Activated gamma-delta T cell treated with anti-CD3 and anti-CD28 coated beads, Interleukin-2, amount 50 U/mL, for 16 hours (primary cell): ENCODE results near the gene GABRA4.

Experiments
- DNase-seq: peaks from one replicate; pipeline ENCODE4 v3.0.0-alpha.2; 2020; ENCODE audit warnings: low read depth

GABRA4 gene

DNA sequence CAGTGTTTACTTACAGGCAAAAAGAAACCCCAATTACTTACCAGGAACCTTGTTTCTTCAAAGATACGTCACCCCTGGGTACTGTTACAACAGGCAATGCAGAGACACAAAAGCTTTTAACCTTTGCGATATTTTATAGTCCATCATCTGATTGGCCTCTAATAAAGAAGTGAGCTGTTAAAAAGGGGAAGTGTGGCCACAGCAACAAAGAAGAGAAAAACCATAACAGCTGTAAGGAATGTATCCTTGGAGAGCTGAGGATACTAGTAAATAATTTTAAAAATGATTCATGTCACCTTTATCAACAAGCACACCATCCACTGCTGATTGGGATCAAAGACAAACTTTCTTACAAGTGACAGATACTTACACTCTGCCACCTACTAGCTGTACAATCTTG lies 14.1 kb downstream of the GABRA4 start:
- no peak for DNase-seq

DNA sequence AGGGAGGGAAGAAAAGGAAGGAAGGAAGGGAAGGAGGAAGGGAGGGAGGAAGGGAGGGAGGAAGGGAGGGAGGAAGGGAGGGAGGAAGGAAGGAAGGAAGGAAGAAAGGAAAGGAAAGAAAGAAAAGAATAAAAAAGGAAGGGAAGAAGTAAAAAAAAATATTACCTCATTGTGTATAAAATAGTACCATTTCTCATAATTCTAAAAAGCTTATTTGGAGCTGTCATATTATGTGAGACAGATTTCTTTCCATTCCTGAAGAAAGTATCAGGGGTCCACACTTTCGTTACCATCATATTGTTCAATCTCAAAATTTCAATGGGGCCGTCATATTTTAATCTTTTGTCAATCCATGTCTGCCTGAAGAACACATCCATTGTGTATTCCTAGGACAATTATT lies 16.1 kb downstream of the GABRA4 start:
- DNase-seq: no peak

DNA sequence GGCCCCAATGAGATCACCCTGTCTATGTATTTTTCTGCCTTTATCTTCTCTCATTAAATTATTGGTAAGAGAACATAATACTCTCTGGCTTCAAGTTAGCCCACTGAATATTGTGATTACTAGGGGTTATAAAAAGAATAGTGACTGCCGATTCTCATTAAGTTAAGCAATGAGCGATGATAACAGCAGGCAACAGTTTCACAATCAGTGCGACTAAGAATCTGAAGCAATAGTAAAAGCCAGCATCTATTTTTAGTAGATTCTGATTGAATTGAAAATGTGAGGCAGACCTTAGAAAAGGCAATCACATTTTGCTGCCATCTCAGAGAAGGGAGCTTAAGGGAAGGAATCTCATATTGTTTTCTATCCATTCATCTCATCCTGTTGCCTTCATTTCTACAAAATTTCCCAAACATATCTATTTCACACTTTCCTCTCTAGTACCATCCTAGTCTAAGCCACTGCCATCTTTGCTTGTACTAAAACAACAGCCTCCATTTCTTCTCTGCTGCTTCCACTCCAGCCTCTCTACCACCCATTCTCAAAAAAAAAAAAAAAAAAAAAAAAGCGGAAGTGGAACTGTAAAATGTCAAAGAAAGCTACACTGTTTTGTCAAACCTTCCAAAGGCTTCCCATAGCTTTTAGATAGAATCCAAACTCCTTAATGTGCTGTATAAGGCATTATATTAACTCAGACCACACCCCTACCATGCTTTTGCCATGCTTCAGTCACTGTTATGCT lies 17.4 kb downstream of the GABRA4 start:
- DNase-seq: no peak

DNA sequence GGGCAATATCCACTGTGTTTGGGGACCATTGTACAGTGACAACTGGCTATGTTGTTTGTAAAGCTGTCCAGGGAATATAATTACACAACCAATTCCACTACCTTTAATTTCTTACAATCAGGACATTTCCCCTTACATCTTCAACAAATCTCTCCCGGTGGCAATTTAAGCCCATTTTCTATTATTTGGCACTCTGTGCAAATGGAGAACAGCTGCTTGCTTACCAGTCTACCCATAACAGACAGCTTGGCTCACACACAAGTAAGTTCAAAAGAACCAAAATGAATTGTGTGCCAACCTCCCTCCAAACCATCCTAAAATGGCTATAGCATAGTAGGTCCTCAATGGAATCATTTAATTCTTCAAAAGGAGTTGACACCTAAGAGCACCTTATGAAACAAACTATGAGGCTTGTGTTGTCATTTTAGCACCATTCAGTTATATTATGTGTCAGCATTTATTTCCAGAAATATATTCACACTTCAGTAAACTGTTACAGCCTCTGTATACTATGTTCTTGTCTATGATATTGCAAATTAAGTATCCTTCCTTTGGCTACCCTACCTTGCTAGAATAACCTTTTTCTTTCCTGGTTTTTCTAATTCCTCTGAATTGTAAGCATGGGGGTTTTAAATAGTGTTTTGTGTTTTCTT lies 18.4 kb downstream of the GABRA4 start:
- DNase-seq: no peak

DNA sequence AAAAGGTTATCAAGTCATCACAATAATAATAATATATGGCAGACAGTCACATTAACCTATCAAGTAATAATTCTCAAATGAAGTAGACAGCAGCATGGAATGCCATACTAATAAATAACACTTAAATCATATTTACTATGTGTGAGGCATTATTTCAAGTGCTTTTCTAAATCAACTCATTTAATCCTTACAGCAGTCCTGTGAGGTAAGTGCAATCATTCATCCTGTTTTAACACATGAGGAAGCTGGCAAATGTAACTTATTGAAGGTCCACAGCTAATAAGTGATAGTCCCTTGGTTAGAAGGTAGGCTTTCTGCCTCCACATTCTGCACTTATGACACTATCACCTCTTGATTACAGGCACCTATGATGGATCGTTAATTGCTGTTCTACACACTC lies 24.5 kb downstream of the GABRA4 start:
- DNase-seq: no peak

DNA sequence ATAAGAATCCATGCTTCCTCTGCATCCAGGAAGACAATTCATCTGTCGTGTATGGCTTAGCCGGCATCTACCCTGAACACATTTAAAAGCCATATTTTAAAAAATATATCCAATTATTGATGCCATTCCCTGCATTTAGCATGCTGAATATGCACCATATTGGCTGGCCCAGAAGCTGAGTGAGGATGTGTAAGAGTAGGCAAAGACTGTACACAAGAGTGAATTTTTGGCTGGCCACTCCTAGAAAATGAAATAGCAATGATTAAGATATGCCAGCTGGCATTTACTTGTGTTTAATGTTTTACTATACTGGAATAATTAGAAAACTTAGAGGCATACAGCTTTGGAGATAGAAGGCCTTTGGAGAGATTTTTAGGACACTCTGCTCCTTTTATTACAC lies 25.8 kb downstream of the GABRA4 start:
- no peak for DNase-seq

DNA sequence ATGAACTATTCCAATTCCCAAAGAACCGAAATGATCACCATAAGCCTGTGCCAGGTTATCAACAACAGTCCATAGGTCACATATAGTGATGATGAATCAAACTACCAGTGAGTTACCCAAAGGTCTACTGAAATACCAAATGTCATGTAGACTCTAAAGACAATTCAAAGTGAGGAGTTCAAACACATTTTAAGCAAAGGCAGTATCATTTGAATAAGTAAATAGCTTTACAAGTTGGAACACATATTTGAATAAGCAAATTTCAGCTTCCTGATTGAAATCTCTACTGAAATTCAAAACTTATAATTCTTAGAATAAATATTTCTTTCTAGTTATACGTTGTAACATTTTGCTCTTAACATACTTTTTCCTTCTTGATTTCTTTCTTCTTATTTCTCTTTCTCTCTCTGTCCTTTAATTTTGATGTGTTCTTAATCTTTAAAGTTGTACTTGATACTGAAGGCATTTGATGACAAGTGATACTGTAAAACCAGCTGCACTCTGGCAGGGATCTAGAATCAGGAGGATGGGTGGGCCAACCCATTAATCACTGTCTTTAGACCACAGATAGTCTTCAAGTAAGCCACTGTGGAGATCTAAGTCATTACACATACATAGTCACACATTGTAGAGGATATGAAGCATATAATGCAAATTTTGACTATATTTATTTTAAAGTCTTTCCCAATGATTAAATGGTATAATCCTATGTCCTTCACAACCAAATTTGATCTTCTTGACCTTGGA lies 34.5 kb downstream of the GABRA4 start:
- no peak for DNase-seq

DNA sequence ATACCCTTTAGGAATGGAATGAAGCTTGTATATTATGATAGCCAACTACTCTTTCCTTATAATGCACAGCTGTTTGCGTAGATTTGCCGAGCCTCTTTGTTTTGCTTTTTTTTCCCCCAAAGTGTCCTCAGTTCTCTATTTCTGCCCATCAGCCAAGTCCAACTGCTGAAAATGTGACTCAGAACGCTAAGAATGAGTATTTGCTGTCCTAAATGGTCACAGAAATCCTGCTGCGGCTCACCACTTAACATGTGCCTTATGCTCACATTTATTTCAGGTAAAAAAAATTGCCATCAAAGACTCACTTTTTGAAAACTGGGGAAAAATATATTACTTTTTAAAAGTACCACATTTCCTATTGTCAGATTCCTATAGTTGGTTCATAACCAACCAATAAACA lies 36.9 kb downstream of the GABRA4 start:
- no peak for DNase-seq

DNA sequence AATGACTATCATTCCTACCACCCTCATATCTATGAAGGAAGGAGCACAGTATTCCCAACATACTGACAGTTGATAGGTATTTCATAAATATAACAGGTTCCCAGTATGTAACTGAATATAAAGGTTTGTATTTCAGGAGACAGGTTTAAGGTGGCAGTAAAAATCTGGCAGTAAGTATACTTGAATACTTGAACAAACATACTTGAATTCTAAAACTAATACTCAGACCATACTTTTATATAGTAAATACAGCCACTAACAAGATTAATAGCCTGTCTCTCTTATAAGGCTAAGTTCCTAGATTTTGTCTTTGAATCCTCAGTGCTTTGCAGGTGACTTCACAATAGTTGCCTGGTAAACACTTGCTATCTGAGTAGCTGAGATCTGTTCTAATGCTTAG lies 37.8 kb downstream of the GABRA4 start:
- DNase-seq: no peak

DNA sequence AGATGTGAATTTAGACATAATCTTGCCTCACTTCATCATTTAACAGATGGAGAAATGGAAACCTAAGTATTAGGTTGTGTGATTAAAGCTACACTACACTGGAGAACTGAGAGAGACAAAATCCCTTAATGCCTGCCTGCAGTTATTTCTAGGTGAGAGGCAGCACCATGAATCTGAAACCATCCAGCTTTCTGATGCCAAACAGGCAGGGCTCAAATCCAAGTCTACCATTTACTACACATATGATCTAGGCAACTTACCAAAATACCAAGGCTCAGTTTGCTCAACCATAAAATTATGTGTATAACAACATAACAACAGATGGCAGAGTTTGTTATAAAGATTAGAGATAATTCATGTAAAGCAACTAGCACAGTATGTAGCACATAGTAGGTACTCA lies 38.7 kb downstream of the GABRA4 start:
- DNase-seq: no peak

DNA sequence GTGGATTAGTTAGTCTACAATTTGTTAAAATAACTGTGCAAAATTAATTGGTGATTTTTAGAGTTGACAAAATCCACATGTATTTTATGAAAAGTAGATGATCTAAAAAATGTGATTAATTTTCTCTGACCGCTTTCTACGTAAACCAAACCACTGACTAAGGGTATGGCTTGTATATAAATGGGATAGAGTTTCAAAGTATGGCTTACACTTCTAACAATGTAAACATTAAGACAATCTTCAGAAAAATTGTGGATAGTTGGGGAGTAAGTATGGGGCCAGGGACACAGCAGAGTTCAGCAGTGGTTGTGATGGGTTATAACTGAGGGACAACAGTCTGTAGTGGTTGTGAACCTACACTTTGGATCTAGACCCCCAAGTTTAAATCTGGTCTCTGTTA lies 39.8 kb downstream of the GABRA4 start:
- DNase-seq: no peak

DNA sequence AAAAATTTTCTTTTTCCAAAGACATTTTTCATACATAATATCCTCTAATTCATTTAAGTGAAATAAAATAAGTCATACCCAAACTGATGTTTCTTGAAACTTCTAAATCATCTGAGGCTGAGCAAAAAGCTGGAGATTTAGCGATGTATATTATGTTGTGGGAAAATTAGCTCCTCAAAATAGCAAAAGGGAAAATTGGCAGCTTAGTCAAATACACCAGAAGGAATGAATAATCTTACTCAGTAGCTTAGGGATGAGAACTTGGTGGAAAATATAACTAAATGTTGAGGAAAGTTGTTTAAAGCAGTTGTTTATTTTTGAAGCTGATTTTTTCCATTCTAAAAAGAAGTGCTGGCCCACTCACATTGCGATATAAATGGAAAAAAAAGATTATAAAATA lies 40.9 kb downstream of the GABRA4 start:
- DNase-seq: no peak

DNA sequence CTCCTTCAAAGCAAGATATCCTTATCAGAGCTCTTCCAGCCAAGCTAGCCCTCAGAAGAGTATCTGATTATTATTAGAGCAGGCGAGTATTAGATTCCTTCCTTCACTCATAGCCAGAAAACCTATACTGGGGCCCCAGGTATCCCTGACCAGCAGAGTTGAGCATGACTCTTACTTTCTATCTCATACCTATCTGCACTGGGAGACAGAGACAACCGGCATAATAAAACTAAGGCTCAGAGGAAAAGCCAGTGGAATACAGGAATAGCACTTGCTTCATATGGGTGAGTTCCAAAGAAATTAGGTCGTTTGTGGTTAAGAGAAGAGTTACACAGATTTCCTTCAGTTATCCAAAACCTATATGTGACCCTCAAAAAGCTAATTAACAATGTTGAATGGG lies 42.6 kb downstream of the GABRA4 start:
- DNase-seq: no peak

DNA sequence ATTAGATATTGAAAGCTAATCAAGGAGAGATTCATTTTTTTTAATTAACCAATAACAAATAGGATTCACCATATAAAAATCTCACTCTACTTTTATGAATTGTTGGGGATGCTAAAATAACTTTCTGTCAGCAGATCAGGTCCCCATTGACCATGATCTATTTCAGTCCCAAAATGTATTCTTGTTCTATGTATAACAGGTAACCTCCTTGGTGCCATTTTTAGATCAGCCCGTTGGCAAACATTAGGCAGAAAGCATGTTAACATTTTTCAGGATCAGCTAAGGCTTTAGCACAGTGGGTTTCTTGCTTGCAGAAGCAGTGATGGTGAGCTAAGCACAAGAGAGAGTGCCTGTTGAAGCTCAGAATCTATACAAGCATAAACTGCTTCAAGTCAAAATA lies 43.6 kb downstream of the GABRA4 start:
- DNase-seq: no peak

DNA sequence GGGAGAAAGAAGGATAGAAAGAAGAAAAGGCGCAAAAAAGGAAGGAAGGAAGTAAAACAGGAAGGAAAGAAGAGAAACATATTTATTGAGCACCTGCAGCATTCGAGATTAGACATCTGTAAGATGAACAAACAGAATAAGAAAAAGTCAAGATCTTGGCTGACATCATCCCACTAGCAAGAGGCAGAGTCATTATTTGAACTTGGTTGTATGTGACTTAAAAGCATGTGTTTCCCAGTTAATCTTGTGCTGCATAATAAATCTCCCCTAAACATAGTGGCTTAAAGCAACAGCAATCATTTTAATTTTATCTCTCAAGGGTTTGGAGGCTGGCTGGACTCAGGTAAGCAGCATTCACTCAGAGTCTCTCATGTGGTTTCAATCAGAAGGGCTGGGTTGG lies 45.8 kb downstream of the GABRA4 start:
- no peak for DNase-seq

DNA sequence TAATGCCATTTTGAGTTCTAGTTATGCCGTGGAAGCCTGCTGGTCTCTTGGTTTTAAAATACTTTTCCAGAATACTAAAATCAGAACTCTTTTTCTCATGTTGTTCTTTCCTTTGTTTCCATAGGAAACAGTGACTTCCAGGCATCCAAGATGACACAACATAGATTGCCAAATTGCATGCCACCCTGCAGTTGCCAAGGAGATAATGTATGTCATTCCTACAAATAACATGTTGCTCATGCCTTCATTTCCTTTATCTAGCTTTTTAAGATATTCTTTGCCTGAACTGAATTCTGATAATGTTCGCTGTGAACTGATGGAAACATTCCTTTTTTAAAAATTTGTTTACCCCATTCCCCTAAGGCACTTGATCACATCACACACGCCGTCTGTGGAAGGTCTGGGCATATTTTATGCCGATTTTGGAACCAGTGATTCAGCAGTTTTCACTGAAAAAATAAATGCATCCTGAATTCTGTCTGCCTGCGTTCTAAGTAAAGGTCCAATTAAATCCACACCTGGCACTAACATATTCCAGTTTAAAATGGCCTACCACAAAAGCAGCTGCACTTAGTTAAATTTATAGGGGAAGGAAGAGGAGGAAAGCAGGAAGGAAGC lies 46.4 kb downstream of the GABRA4 start:
- DNase-seq: no peak

DNA sequence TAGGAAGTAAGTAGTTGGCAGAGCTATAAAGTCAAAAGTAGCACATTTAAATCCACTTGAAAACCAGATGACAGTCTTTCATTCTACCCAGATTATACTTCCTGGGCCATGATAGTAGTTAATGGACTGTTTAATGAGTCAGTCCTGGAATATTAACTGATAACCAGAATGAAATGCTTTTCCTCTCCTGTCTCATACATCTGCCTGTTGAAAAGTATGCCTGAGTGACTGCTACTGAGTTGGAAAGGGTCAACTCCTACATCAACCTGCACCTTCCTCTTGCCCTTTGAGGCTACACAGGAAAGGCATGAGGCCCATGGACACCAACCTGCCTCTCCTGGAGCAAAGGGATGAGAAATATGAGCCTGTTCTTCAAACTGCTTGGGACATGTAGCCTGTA lies 48.3 kb downstream of the GABRA4 start:
- no peak for DNase-seq

DNA sequence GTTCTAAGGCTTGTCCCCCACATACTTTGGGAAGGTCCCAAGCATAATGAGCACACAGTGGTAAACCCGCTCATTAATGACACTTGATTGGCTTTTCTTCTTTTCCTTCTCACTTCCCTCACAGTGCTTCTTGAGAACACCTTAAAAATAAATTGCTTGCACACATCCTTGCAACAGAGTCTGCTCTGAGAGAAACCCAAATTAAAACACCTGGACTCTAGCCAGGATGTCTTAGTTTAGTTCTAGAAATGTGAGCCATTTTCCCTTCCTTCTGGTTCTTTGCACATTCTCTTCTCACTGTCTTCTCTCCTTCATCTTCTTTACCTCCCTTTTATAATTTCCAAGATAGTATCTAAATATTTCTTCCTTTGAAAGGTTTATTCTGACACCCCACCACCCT lies 49.0 kb downstream of the GABRA4 start:
- DNase-seq: no peak

DNA sequence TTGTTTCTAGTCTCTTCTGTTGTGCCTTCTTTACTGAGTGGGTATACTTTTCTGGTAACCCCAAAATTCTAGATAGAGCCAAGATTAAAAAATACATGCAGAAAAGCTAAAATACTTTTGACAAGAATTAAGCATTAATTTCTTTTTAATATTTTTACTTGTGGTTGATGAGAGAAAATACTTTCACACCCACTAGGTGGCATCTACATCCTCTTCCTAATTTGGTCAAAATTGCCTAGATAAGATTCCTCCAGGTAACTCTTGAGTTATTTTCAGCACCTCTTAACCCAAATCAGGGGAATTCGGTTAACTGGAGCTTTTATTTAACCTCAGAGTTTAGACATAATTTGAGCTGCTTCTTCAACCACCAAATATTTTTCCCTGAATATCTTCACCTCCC lies 55.9 kb downstream of the GABRA4 start:
- no peak for DNase-seq

DNA sequence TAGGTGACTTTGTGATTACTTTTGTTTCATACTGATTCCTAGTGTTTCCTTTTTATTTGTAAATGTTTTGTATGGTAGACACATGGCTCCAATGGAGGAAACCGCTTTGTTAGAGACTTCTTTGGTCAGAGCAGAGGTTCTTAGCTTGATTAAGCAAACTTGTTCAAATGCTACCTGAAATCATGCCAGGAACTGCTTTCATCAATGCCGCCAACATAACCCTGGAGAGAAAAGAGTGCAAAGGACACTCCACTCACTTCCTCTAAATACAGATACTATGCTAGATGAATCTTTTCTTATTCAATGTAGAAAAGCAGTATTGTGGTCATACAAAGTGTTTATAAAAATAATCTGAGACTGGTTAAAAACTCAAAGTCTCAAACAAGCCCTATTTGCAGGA lies 58.7 kb downstream of the GABRA4 start:
- no peak for DNase-seq

DNA sequence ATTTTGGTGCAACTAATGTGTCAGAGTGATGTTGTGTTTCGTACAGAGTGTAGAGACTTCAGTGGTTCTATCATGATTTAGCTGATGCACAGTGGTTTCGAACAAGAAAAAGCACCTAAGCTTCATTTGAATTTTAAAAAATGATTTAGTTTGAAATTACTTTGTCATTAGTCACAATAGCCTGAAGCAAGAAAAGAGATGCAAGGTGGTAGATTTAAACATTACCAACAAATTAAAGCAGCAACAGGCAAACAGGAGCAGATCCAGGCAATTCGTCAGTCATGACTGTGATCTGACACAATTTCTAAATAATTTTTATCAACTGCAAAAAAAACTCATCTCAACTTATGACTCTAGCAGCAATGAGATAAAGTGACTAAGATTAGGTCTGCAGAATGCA lies 59.7 kb downstream of the GABRA4 start:
- DNase-seq: no peak

DNA sequence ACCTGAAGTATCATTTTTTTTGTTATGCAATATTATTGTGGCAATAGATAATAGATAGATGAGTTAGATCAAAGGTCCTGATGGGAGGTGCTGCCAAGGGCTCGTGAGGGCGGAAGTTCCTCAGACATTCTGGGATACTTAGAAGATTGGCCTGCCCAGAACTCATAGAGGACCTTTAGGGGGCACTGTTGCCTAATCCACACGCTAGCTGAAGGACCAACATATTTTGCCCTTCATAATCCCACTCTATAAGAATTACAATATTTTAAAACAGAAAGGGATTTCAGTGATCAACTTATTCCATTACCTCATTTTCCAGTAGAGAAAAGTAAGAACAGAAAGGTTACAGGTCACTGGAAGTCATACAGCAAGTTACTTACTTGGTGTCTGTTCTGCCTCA lies 61.4 kb downstream of the GABRA4 start:
- DNase-seq: no peak

DNA sequence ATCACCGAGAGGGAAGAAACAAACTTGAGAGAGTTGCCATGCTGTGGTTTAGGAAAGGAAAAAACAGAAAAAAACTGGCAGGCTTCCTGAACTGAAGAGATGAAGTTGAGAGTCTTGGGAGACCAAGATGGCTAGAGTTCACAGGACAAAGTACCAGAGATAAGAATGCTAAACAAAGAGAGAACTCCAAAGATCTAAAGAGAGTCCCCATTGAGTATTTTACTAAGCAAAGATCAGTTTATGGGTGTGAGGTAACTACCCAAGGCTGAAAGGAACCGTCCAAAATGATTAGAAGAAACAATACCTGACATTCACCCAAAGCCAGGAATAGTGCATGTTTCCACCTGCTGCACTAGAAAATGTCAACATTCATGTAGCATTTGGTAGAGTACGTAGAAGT lies 62.5 kb downstream of the GABRA4 start:
- DNase-seq: no peak
